DOHH2 (cell line): ENCODE data around the gene PGF.

ENCODE experiments used
- EZH2phosphoT487 ChIP-seq: fragments of 200-600 bp; sonication (generic); IDR thresholded peaks from 2 replicates; pipeline ENCODE4 v1.6.1; 2017; ENCODE audit warnings: borderline replicate concordance, mild to moderate bottlenecking, antibody characterized with exemption, low read length, moderate library complexity, mixed read lengths
- TF ChIP-seq, protein P1 (sequence below): fragments of 200-600 bp; sonication (generic); IDR thresholded peaks from one replicate; pipeline ENCODE4 v1.5.1; 2014; ENCODE audit warnings: antibody characterized with exemption, mild to moderate bottlenecking, low read depth, low read length; ENCODE audit not compliant: poor library complexity, severe bottlenecking

DNA sequence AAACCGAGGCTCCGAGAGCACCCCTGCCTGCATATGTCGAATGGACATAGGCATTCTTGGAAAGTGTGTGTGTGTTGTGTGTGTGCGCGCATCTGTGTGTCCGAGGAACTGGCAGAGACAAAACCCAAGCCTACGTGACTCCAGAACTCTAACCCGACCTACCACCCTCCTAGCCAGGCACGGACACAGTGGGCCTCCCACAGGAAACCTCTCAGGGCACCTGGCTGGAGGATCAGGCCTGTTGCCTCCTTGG, 556 bp upstream of the PGF start:
- TF ChIP-seq, protein P1, sequence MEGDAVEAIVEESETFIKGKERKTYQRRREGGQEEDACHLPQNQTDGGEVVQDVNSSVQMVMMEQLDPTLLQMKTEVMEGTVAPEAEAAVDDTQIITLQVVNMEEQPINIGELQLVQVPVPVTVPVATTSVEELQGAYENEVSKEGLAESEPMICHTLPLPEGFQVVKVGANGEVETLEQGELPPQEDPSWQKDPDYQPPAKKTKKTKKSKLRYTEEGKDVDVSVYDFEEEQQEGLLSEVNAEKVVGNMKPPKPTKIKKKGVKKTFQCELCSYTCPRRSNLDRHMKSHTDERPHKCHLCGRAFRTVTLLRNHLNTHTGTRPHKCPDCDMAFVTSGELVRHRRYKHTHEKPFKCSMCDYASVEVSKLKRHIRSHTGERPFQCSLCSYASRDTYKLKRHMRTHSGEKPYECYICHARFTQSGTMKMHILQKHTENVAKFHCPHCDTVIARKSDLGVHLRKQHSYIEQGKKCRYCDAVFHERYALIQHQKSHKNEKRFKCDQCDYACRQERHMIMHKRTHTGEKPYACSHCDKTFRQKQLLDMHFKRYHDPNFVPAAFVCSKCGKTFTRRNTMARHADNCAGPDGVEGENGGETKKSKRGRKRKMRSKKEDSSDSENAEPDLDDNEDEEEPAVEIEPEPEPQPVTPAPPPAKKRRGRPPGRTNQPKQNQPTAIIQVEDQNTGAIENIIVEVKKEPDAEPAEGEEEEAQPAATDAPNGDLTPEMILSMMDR, result no peak
- no peak for TF ChIP-seq EZH2phosphoT487
